ENCODE measurements around the gene CEACAM7.
"Not testable (repeated sequence)": the region's sequence is repeated elsewhere in the genome, so short reads cannot be mapped to it uniquely, and the experiment has no call there.

DNA sequence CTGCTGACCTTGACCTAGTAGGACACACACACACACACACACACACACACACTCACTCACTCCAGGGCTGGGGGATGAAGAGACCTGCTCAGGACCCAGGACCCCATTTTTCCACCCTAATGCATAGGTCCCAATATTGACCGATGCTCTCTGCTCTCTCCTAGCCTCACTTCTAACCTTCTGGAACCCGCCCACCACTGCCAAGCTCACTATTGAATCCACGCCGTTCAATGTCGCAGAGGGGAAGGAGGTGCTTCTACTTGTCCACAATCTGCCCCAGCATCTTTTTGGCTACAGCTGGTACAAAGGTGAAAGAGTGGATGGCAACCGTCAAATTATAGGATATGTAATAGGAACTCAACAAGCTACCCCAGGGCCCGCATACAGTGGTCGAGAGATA is 21.4 kb upstream of the CEACAM7 start:
- TF ChIP-seq, protein P1, sequence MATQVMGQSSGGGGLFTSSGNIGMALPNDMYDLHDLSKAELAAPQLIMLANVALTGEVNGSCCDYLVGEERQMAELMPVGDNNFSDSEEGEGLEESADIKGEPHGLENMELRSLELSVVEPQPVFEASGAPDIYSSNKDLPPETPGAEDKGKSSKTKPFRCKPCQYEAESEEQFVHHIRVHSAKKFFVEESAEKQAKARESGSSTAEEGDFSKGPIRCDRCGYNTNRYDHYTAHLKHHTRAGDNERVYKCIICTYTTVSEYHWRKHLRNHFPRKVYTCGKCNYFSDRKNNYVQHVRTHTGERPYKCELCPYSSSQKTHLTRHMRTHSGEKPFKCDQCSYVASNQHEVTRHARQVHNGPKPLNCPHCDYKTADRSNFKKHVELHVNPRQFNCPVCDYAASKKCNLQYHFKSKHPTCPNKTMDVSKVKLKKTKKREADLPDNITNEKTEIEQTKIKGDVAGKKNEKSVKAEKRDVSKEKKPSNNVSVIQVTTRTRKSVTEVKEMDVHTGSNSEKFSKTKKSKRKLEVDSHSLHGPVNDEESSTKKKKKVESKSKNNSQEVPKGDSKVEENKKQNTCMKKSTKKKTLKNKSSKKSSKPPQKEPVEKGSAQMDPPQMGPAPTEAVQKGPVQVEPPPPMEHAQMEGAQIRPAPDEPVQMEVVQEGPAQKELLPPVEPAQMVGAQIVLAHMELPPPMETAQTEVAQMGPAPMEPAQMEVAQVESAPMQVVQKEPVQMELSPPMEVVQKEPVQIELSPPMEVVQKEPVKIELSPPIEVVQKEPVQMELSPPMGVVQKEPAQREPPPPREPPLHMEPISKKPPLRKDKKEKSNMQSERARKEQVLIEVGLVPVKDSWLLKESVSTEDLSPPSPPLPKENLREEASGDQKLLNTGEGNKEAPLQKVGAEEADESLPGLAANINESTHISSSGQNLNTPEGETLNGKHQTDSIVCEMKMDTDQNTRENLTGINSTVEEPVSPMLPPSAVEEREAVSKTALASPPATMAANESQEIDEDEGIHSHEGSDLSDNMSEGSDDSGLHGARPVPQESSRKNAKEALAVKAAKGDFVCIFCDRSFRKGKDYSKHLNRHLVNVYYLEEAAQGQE (tag by site-specific recombination; IDR thresholded peaks at IDR 0.05): not testable (repeated sequence)
- TF ChIP-seq, protein P2, sequence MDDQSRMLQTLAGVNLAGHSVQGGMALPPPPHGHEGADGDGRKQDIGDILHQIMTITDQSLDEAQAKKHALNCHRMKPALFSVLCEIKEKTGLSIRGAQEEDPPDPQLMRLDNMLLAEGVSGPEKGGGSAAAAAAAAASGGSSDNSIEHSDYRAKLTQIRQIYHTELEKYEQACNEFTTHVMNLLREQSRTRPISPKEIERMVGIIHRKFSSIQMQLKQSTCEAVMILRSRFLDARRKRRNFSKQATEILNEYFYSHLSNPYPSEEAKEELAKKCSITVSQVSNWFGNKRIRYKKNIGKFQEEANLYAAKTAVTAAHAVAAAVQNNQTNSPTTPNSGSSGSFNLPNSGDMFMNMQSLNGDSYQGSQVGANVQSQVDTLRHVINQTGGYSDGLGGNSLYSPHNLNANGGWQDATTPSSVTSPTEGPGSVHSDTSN (CRISPR knock-in tag; IDR thresholded peaks at IDR 0.05): not testable (repeated sequence)
- TF ChIP-seq, protein P3, sequence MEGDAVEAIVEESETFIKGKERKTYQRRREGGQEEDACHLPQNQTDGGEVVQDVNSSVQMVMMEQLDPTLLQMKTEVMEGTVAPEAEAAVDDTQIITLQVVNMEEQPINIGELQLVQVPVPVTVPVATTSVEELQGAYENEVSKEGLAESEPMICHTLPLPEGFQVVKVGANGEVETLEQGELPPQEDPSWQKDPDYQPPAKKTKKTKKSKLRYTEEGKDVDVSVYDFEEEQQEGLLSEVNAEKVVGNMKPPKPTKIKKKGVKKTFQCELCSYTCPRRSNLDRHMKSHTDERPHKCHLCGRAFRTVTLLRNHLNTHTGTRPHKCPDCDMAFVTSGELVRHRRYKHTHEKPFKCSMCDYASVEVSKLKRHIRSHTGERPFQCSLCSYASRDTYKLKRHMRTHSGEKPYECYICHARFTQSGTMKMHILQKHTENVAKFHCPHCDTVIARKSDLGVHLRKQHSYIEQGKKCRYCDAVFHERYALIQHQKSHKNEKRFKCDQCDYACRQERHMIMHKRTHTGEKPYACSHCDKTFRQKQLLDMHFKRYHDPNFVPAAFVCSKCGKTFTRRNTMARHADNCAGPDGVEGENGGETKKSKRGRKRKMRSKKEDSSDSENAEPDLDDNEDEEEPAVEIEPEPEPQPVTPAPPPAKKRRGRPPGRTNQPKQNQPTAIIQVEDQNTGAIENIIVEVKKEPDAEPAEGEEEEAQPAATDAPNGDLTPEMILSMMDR (tag by site-specific recombination; IDR thresholded peaks at IDR 0.05): not testable (repeated sequence)
- TF ChIP-seq, protein P4, sequence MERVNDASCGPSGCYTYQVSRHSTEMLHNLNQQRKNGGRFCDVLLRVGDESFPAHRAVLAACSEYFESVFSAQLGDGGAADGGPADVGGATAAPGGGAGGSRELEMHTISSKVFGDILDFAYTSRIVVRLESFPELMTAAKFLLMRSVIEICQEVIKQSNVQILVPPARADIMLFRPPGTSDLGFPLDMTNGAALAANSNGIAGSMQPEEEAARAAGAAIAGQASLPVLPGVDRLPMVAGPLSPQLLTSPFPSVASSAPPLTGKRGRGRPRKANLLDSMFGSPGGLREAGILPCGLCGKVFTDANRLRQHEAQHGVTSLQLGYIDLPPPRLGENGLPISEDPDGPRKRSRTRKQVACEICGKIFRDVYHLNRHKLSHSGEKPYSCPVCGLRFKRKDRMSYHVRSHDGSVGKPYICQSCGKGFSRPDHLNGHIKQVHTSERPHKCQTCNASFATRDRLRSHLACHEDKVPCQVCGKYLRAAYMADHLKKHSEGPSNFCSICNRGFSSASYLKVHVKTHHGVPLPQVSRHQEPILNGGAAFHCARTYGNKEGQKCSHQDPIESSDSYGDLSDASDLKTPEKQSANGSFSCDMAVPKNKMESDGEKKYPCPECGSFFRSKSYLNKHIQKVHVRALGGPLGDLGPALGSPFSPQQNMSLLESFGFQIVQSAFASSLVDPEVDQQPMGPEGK (tag by site-specific recombination; IDR thresholded peaks at IDR 0.05): not testable (repeated sequence)
- TF ChIP-seq, protein P5, sequence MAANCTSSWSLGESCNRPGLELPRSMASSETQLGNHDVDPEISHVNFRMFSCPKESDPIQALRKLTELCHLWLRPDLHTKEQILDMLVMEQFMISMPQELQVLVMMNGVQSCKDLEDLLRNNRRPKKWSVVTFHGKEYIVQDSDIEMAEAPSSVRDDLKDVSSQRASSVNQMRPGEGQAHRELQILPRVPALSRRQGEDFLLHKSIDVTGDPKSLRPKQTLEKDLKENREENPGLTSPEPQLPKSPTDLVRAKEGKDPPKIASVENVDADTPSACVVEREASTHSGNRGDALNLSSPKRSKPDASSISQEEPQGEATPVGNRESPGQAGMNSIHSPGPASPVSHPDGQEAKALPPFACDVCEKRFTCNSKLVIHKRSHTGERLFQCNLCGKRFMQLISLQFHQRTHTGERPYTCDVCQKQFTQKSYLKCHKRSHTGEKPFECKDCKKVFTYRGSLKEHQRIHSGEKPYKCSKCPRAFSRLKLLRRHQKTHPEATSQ (tag by site-specific recombination; IDR thresholded peaks at IDR 0.05): not testable (repeated sequence)
- TF ChIP-seq ZBTB21 (tag by site-specific recombination; IDR thresholded peaks at IDR 0.05); ZNF248 (tag by site-specific recombination; IDR thresholded peaks at IDR 0.05); ZNF777 (tag by site-specific recombination; IDR thresholded peaks at IDR 0.05; ENCODE audit: borderline replicate concordance); SP2 (tag by site-specific recombination; IDR thresholded peaks at IDR 0.05); ZNF433 (tag by site-specific recombination; IDR thresholded peaks at IDR 0.05; ENCODE audit: low read depth): not testable (repeated sequence)
